LNCaP clone FGC (cell line): ENCODE measurements around the gene TANGO2.

Experiments
- DNase-seq: peaks from one replicate; pipeline ENCODE4 v3.0.0-alpha.2; 2011; ENCODE audit warnings: low read depth
- H3K4me3 ChIP-seq: 2 replicates; pipeline ENCODE4 v1.5.1; 2011; ENCODE audit warnings: mild to moderate bottlenecking, low read depth, low read length, control low read depth
- TF ChIP-seq, protein P1 (sequence below): IDR thresholded peaks from 2 replicates; pipeline ENCODE4 v1.5.1; 2012; ENCODE audit warnings: mild to moderate bottlenecking; ENCODE audit not compliant: control insufficient read depth, insufficient read depth; ENCODE audit errors: extremely low read depth

TANGO2 gene

GRCh38 chr22:20091690-20092476 lies 71.0 kb downstream of the TANGO2 start:
- TF ChIP-seq, protein P1, sequence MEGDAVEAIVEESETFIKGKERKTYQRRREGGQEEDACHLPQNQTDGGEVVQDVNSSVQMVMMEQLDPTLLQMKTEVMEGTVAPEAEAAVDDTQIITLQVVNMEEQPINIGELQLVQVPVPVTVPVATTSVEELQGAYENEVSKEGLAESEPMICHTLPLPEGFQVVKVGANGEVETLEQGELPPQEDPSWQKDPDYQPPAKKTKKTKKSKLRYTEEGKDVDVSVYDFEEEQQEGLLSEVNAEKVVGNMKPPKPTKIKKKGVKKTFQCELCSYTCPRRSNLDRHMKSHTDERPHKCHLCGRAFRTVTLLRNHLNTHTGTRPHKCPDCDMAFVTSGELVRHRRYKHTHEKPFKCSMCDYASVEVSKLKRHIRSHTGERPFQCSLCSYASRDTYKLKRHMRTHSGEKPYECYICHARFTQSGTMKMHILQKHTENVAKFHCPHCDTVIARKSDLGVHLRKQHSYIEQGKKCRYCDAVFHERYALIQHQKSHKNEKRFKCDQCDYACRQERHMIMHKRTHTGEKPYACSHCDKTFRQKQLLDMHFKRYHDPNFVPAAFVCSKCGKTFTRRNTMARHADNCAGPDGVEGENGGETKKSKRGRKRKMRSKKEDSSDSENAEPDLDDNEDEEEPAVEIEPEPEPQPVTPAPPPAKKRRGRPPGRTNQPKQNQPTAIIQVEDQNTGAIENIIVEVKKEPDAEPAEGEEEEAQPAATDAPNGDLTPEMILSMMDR: no peak
- H3K4me3 ChIP-seq: no peak overlapping the region
- DNase-seq: no peak

DNA sequence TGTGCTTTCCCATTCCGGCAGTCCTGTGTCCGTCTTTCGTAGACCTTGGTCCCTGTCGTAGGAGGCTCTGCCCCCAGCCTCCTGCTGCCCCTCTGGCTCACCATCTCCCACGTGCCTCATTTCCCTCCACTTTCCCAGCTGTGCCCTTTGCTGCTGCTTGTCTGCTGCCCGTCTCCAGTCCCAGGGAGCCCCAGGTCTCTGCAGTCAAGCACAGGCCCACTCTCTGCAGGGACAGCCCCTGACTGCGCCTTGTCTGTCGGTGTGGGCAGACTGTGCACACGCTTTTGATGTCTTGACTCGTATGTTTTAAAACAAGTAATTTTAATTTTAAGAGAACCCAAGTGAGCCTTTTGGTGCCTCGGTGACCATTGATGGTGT lies 71.6 kb downstream of the TANGO2 start:
- H3K4me3 ChIP-seq: no peak overlapping the region
- TF ChIP-seq, protein P1: no peak
- no peak for DNase-seq

DNA sequence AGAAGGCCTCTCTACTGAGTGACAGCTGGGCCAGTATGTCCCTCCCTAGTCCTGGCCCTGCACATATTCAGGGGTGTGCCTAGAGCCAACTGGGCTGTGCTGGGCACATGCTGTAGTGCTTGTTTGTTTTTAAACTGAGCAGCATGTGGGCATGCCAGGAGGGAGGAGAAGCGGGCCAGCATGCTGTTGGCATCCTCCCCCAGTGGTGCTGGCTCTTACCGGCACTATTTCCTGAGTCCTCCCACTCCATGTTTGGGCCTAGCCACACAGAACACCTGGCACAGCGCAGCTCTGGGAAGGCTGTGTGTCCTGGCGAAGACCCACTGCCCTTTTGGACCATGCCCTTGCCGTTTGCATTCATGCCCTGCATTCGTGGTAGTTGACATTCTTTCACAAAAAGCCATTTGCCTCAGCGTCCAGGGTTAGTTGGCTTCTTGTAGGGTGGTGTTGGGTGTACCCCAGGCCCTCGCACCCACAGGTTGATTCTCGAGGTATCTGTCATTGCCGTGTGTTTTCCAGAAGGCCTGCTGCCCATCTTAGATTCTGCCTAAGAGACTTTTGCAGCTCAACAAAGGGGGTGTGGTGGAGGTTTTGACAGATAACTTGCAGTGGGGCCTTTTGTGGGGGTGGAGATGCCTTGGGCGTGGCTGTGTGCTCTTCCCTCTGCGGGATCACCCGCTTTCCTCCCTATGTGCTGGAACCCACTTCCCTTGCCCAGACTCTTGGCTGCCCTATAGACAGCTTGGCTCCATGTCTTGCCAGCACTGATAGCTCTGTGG lies 72.7 kb downstream of the TANGO2 start:
- TF ChIP-seq, protein P1: no peak
- no peak overlapping the region for H3K4me3 ChIP-seq
- no peak for DNase-seq

DNA sequence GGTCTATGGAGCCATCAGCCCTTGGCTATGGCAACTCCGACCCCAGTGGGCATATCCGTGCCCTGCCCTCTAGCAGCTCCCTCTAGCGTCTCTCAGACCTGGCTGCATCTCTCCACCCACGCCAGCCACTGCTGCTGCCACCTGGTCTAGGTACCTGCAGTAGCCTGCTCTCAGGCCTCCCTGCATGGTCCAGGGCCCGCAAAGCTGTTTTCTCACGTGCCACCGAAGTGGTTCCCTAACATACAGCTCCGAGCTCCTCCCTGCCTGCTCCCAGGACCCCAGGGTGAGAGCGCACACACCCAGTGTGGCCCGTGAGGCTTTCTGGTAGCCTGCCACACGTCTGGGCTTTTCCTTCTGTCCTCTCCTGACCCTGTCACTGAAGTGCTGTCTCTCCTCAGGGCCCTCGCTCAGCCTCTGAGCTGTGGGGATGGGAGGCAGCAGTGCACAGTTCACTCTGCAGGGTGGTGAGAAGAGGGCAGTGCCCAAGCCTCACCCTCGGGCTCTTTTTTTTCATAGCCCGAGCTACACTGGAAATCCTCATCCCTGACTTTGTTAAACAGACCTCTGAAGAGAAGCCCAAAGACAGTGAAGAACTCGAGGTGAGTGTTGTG lies 73.4 kb downstream of the TANGO2 start:
- no peak overlapping the region for H3K4me3 ChIP-seq
- no peak for DNase-seq
- TF ChIP-seq, protein P1: no peak

DNA sequence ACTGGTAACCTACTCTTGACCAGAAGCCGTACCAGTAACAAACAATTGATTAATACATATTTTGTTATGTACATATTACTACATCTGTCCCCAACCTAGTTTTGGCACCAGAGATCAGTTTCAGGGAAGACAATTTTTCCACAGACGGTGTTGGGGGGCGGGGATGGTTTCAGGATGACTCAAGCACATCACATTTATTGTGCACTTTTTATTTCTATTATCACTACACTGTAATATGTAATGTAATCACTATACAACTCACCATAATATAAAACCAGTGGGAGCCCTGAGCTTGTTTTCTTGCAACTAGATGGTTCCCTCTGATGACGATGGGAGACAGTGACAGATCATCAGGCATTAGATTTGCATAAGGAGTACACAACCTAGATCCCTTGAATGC lies 74.6 kb downstream of the TANGO2 start:
- H3K4me3 ChIP-seq: no peak overlapping the region
- DNase-seq: no peak
- TF ChIP-seq, protein P1: no peak

GRCh38 chr22:20096574-20097420 lies 75.9 kb downstream of the TANGO2 start:
- H3K4me3 ChIP-seq: no peak overlapping the region
- no peak for DNase-seq
- TF ChIP-seq, protein P1: no peak
